GM12878 (cell line): ENCODE measurements around the gene TACC3. TPM values are rescaled to one million over a fixed set of nuclear protein-coding genes. Genes with fewer than 3 reads are reported as not detected.

Experiments used
- ASH2L ChIP-seq: fragments of 300-600, 200-600 bp; sonication (generic); IDR thresholded peaks from 2 replicates; pipeline ENCODE4 v1.6.1; 2017; ENCODE audit warnings: low read depth, mild to moderate bottlenecking, borderline replicate concordance
- BCLAF1 ChIP-seq: fragments of 450-650 bp; IDR thresholded peaks from 2 replicates; pipeline ENCODE4 v1.6.1; 2017; ENCODE audit warnings: antibody characterized with exemption, mild to moderate bottlenecking, moderate library complexity
- CTCF ChIP-seq, 3 experiments: IDR thresholded peaks in 2 of 3; conservative IDR thresholded peaks in 1 of 3; 2 replicates each; pipeline ENCODE4 v1.5.1; 2011; ENCODE audit warnings: low read depth in 3 of 3, low read length in 3 of 3, mild to moderate bottlenecking in 3 of 3, control low read depth in 2 of 3, moderate library complexity in 2 of 3, inconsistent platforms in 1 of 3, mixed read lengths in 1 of 3; ENCODE audit not compliant: control insufficient read depth in 2 of 3, insufficient read depth in 1 of 3; ENCODE audit errors: extremely low read depth in 1 of 3
- IKZF2 ChIP-seq, 2 experiments: fragments of 450-650 bp; IDR thresholded peaks; 2 replicates each; pipeline ENCODE4 v1.6.1; 2017; ENCODE audit warnings: mild to moderate bottlenecking in 2 of 2, moderate library complexity in 2 of 2
- JUNB ChIP-seq: IDR thresholded peaks from 2 replicates; pipeline ENCODE4 v1.6.1; 2016; ENCODE audit warnings: antibody characterized with exemption, mild to moderate bottlenecking
- MEF2A ChIP-seq: IDR thresholded peaks from 2 replicates; pipeline ENCODE4 v1.6.1; 2011; ENCODE audit warnings: low read depth, mild to moderate bottlenecking, low read length, moderate library complexity; ENCODE audit not compliant: insufficient read depth
- MLLT1 ChIP-seq: fragments of 450-650 bp; IDR thresholded peaks from 2 replicates; pipeline ENCODE4 v1.6.1; 2016; ENCODE audit warnings: mild to moderate bottlenecking
- MXI1 ChIP-seq: fragments of 150-350 bp; IDR thresholded peaks from 2 replicates; pipeline ENCODE4 v1.6.1; 2011; ENCODE audit warnings: low read depth, mild to moderate bottlenecking, inconsistent platforms, low read length, improper control_type of control experiment
- NFXL1 ChIP-seq: fragments of 450-650 bp; IDR thresholded peaks from 2 replicates; pipeline ENCODE4 v1.6.1; 2017; ENCODE audit warnings: antibody characterized with exemption, mild to moderate bottlenecking, borderline replicate concordance
- PML ChIP-seq: IDR thresholded peaks from 2 replicates; pipeline ENCODE4 v1.6.1; 2012; ENCODE audit warnings: low read length, inconsistent platforms
- RB1 ChIP-seq: fragments of 450-650 bp; formaldehyde crosslinking; IDR thresholded peaks from 2 replicates; pipeline ENCODE4 v1.6.1; 2017; ENCODE audit warnings: mild to moderate bottlenecking, borderline replicate concordance
- RBBP5 ChIP-seq: fragments of 200-600 bp; sonication (generic); conservative IDR thresholded peaks from 2 replicates; pipeline ENCODE4 v1.6.1; 2016
- SIN3A ChIP-seq: IDR thresholded peaks from 2 replicates; pipeline ENCODE4 v1.6.1; 2012; ENCODE audit warnings: low read depth, low read length, improper control_type of control experiment
- STAT3 ChIP-seq: IDR thresholded peaks from 2 replicates; pipeline ENCODE4 v1.6.1; 2011; ENCODE audit warnings: low read depth, low read length, improper control_type of control experiment
- polyA plus RNA-seq, 11 experiments: library from polyadenylated mRNA; depleted of rRNA in 4 of 11; unstranded in 6 of 11; stranded (reverse) in 5 of 11; fragments of >200 nt; fragmentation: Nextera tagmentation in 4 of 11; fragmentation: Illumina TruSeq in 1 of 11; extraction: Ambion mirVana in 4 of 11; extraction: Trizol in 1 of 11; gene quantifications; 1 replicate in 1 of 11; 2 replicates in 10 of 11; pipeline versions ENCODE4 v1.2.1 to v1.2.3, GENCODE V29; 2011 to 2016; ENCODE audit warnings: inconsistent platforms in 2 of 11, missing spikeins in 2 of 11, low read depth in 1 of 11
- total RNA-seq, 4 experiments: library from RNA; depleted of rRNA in 3 of 4; stranded (reverse); fragments of >200 nt in 3 of 4; fragmentation: Illumina TruSeq in 1 of 4; extraction: Trizol in 1 of 4; gene quantifications; 2 replicates each; pipeline versions ENCODE4 v1.2.1 to v1.2.3, GENCODE V29; 2013 to 2021
- TF ChIP-seq, protein P1 (sequence below): IDR thresholded peaks from 2 replicates; pipeline ENCODE4 v1.6.1; 2012; ENCODE audit warnings: mild to moderate bottlenecking, low read depth, low read length
- TF ChIP-seq, protein P2 (sequence below): fragments of 450-650 bp; IDR thresholded peaks from 2 replicates; pipeline ENCODE4 v1.6.1; 2017; ENCODE audit warnings: borderline replicate concordance
- TF ChIP-seq, protein P3 (sequence below): fragments of 450-650 bp; IDR thresholded peaks from 2 replicates; pipeline ENCODE4 v1.6.1; 2014; ENCODE audit warnings: mild to moderate bottlenecking

TACC3 gene
- total and polyA plus RNA-seq, 10 of the 15 experiments (the other 5 are each of a cell fraction or from before 2014, with no cell fraction given), result 2.8 to 121 (median 73.3) TPM

GRCh38 chr4:1723131-1723801 is 1.9 kb downstream of the TACC3 start (continued):
- TF ChIP-seq, protein P1, sequence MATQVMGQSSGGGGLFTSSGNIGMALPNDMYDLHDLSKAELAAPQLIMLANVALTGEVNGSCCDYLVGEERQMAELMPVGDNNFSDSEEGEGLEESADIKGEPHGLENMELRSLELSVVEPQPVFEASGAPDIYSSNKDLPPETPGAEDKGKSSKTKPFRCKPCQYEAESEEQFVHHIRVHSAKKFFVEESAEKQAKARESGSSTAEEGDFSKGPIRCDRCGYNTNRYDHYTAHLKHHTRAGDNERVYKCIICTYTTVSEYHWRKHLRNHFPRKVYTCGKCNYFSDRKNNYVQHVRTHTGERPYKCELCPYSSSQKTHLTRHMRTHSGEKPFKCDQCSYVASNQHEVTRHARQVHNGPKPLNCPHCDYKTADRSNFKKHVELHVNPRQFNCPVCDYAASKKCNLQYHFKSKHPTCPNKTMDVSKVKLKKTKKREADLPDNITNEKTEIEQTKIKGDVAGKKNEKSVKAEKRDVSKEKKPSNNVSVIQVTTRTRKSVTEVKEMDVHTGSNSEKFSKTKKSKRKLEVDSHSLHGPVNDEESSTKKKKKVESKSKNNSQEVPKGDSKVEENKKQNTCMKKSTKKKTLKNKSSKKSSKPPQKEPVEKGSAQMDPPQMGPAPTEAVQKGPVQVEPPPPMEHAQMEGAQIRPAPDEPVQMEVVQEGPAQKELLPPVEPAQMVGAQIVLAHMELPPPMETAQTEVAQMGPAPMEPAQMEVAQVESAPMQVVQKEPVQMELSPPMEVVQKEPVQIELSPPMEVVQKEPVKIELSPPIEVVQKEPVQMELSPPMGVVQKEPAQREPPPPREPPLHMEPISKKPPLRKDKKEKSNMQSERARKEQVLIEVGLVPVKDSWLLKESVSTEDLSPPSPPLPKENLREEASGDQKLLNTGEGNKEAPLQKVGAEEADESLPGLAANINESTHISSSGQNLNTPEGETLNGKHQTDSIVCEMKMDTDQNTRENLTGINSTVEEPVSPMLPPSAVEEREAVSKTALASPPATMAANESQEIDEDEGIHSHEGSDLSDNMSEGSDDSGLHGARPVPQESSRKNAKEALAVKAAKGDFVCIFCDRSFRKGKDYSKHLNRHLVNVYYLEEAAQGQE, result no peak
- TF ChIP-seq ASH2L (no peak), MEF2A (no peak), IKZF2 (IDR thresholded peaks at IDR 0.05) (peak in 1 of 2 experiments; percentile 45; a peak in 3 of 4 replicates), JUNB (no peak), SIN3A (peak; percentile 57; the same call in 1 of the 2 replicates), PML (no peak), NFXL1 (no peak), STAT3 (no peak), BCLAF1 (no peak), MLLT1 (no peak), CTCF (IDR thresholded peaks at IDR 0.05 in 2 of 3, conservative IDR thresholded peaks at IDR 0.05 in 1 of 3; ENCODE audit: control insufficient read depth in 2 of 3, extremely low read depth in 1 of 3, insufficient read depth in 1 of 3, low read depth in 3 of 3, low read length in 3 of 3) (no peak), RBBP5 (no peak), RB1 (no peak), MXI1 (peak; percentile 66; the same call in 1 of the 2 replicates)
- TF ChIP-seq, protein P2, sequence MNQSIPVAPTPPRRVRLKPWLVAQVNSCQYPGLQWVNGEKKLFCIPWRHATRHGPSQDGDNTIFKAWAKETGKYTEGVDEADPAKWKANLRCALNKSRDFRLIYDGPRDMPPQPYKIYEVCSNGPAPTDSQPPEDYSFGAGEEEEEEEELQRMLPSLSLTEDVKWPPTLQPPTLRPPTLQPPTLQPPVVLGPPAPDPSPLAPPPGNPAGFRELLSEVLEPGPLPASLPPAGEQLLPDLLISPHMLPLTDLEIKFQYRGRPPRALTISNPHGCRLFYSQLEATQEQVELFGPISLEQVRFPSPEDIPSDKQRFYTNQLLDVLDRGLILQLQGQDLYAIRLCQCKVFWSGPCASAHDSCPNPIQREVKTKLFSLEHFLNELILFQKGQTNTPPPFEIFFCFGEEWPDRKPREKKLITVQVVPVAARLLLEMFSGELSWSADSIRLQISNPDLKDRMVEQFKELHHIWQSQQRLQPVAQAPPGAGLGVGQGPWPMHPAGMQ, result no peak
- TF ChIP-seq, protein P3, sequence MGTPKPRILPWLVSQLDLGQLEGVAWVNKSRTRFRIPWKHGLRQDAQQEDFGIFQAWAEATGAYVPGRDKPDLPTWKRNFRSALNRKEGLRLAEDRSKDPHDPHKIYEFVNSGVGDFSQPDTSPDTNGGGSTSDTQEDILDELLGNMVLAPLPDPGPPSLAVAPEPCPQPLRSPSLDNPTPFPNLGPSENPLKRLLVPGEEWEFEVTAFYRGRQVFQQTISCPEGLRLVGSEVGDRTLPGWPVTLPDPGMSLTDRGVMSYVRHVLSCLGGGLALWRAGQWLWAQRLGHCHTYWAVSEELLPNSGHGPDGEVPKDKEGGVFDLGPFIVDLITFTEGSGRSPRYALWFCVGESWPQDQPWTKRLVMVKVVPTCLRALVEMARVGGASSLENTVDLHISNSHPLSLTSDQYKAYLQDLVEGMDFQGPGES, result no peak
